Activated gamma-delta T cell treated with anti-CD3 and anti-CD28 coated beads, Interleukin-2, amount 50 U/mL, for 16 hours (primary cell): Measurements from ENCODE around the gene SLC25A17.
A peak's percentile ranks its signal among the peaks of the same experiment; 100 is the strongest.
"Not testable (repeated sequence)": the region's sequence is repeated elsewhere in the genome, so short reads cannot be mapped to it uniquely, and the experiment has no call there.

Source experiments
- DNase-seq: peaks from one replicate; pipeline ENCODE4 v3.0.0-alpha.2; 2020; ENCODE audit warnings: low read depth

Gene SLC25A17

DNA sequence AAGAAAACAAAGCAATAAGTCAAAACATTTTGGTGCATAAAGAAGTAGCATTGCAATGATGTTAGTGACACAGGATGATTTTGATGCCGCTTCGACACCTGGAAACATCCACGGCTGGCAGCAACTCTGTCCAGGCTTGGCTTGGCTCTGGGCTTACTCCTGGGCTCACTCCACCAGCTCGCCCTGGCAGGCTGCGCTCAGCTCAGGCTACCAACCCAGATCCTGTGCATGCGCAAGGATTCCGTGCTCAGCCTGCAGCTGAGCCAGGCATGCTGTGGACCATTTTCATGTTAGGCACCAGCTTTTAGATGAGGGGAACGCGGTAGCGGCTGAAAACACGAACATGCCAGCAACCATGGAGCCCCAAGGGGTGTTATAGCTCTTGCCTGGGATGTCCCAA lies 66.0 kb downstream of the SLC25A17 start:
- DNase-seq, result no peak

DNA sequence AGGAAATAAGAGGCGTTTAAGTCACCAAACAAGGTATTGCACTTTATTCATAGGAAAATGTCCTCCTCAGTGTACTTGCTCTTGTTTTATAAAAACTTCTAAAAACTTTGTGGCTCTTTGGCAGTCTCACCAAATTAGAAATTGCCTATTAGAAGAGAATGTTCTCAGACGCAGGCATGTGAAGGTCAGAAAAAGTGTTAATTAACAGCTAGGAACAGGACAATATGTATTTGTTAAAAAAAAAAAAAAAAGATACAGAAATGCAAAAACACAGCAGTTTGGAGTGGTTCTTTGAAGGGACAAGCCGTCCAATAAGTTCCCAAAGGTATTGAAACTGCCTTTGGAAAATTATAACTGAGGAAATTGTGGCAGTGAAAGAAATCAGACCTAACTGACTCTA lies 67.9 kb downstream of the SLC25A17 start:
- DNase-seq, result no peak

DNA sequence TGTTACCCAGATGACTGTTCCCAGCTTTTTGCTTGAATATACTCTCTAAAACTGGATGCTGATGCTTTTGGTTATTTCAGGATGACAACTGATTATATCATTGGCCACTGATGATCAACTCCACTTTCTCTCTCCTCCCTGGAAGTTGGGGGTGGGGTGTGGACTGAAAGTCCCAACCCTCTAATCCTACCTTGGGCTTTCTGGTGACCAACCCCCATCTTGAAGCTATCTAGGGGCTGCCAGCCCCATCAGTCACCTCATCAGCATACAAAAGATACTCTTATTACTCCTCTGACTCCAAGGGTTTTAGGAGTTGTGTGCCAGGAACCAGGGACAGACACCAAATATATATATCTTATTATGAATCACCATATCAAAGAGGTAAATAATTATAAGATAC lies 69.3 kb downstream of the SLC25A17 start:
- DNase-seq, result no peak

DNA sequence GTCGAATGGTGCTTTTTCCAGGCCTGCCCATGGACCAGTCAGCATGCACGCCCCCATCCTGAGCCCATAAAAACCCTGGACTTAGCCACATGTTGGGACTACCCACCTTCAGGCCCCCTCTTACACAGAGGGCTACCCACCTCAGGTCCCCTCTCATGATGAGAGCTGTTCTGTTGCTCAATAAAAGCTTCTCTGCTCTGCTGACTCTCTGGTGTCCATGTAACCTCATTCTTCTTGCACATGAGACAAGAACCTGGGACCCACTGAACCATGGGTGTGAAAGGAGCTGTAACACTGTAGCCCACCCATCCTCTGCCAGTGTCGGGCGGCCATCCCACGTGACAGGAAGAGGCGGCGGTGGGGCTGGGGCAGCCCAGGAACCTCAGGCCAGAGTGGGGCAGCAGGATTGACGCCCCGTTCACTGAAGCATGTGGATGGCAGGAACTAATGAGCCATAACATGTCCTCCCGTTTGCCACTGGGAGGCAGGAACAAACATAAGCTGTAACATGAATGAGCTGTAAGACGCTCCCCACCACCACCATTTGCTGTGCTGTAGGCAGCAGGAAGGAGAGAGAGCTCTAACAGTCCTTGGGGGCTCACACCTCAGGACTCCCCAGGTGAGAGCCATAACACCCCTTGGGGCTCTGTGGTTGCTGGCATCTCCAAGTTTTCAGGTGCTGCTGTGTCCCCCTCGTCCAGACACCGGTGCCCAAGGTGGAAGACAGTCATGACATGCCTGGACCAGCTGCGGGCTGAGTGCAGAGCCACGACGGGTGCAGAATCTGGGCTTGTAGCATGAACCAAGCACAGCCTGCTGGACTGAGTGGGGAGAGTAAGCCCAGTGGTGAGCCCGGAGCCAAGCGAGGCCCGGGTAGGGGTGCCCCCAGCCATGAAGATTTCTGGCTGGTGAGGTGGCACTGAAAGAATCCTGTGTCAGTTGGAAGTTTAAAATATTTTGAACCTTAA lies 70.5 kb downstream of the SLC25A17 start:
- no peak for DNase-seq

DNA sequence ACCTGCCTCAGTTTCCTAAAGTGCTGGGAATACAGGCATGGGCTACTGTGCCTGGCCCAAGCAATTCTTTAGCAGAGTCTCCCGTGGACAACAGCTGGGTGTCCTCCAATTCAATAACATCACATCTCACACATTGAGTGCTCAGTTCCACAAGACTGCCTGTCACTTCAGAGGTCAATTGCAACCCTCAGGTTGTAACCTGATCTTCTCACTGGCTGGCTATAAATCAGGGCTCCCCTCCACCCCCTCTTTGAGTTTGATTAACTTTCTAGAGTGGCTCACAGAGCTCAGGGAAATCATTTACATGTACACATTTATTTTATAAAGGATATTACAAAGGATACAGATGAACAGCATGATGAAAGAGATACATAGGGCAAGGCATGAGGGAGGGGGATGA lies 71.8 kb downstream of the SLC25A17 start:
- no peak for DNase-seq

DNA sequence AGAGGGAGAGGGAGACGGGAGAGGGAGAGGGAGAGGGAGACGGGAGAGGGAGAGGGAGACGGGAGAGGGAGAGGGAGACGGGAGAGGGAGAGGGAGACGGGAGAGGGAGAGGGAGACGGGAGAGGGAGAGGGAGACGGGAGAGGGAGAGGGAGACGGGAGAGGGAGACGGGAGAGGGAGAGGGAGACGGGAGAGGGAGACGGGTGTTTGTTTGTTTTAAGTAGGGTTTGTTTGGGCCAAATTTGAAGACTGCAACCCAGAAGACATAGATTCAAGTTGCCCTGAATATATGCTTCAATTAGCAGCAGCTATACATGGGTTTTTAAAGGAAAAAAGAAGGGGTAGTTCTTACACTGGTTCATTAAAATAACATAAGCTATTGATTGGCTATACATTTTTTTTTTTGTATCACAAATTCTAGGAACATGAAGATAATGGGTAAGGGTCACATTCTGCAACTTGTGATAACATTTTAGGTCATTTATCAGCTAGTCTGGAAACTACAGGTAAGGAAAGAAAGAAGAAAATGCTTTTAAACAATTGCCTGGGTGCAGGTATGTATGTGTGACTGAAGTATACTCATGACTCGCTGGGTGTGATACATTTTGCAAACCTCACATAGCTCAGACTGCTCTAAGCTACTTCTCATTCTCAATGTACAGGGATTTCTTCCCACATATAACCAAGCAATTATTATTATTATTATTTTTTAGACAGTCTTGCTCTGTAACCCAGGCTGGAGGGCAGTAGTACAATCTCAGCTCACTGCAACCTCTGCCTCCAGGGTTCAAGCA lies 72.5 kb downstream of the SLC25A17 start:
- DNase-seq, result no peak

DNA sequence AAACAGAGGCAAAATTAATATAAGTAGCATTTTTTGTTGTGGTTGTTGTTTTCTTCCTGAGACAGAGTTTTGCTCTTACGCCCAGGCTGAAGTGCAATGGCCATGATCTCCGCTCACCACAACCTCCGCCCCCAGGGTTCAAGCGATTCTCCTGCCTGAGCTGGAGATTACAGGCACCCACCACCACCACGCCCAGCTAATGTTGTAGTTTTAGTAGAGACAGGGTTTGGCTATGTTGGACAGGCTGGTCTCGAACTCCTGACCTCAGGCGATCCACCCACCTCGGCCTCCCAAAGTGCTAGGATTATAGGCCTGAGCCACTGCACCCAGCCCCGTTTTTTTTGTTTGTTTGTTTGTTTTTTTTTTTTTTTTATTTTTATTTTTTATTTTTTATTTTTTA lies 75.4 kb downstream of the SLC25A17 start:
- no peak for DNase-seq

DNA sequence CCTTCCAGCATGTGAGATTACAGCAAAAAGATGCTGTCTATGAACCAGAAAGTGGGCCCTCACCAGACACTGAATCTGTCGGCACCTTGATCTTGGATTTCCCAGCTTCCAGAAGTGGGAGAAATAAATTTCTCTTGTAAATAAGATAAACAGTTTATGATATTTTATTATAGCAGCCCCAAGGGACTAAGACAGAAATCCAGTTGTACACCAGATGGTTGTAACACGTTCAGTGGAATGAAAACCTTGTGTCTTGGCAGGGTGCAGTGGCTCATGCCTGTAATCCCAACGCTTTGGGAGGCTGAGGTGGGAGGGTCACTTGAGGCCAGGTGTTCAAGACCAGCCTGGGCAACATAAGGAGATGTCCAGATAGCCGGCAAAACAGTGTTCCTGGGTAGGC lies 78.0 kb downstream of the SLC25A17 start:
- no peak for DNase-seq

DNA sequence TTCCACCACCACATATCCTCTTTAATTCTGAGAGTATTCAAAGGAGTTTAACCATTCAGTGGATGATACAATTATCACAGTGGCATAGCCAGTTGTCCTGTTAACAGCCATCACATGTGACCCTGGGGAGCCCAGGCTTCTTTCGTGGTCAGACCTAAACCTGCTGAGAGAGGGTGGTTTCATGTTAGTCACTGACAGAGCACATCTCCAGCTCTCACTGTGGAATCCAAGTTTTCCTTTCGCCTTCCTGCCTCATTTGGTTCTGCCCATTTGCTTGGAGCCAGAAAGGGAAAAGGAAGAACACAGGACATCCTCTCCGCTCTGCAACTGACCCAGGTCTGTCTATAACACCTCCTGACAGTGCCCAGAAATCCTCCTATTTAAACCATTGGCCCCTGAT lies 79.4 kb downstream of the SLC25A17 start:
- DNase-seq, result no peak

DNA sequence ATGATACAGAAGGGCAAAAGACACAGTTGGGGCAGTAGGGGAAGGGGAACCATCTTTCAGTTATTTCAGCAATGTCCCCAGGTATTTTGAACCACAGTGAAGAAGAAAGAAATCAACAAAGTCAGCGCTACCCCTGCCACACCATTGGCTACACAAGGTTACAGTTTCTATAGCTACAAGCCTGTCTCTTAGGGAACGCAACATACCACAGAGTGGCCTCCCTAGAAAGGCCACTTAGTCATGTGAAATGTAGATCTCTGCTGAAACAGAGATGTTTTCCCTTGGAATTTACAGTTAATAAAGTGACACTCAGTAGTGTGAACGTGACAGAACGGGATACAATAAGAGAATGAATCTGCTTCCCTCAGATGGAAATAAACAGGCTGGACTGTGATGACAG lies 85.2 kb downstream of the SLC25A17 start:
- DNase-seq, result no peak

DNA sequence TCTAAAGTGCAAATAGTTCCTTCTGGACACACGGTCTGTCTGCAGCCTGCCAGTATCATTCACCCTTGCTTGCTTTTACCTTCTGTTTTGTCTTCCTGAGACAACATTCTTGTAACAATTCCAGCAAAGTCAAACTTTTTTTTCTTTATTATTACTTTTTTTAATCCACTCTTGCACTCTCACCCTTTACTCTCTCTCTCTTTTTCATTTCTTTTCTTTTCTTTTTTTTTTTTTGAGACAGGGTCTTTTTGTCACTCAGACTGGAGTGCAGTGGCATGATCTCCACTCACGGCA lies 86.2 kb downstream of the SLC25A17 start:
- DNase-seq, result no peak

DNA sequence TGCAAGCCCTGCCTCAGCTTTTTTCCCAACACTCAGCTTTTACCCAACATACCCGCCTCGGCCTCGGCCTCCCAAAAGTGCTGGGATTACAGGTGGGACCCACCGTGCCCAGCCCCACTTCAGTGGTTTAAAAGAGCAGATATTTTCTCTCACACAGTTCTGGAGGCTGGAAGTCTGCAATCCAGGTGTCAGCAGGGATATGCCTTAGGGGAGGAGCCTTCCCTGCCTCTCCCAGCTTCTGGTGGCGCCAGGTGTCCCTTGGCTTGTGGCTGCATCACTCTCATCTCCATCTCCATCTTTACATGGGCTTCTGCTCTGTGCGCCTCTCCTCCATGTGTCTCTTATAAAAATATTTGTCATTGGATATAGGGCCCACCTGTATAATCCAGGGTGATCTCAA lies 89.9 kb downstream of the SLC25A17 start:
- DNase-seq, result no peak

DNA sequence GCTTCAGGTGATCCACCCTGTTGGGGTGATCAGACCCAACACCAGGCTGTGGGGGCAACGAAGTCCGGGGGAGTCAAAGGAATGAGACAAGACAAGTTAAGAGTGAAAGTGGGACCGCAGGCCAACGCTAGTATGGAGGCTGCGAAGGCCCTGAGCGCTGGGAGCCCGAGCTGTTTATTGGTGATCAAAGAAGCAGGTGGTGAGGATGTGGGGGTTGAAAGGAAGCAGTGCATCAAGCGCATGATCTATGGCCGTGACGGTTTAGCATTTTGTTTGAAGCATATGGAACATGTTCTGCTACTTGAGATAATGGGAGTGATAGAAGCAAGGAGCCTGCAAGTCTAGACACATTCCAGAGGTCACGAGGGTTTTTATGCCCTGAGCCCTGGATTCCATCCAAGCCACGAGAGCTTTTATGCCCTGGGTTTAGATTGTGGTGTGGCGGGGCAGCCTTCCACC lies 90.4 kb downstream of the SLC25A17 start:
- DNase-seq, result peak; percentile 21

DNA sequence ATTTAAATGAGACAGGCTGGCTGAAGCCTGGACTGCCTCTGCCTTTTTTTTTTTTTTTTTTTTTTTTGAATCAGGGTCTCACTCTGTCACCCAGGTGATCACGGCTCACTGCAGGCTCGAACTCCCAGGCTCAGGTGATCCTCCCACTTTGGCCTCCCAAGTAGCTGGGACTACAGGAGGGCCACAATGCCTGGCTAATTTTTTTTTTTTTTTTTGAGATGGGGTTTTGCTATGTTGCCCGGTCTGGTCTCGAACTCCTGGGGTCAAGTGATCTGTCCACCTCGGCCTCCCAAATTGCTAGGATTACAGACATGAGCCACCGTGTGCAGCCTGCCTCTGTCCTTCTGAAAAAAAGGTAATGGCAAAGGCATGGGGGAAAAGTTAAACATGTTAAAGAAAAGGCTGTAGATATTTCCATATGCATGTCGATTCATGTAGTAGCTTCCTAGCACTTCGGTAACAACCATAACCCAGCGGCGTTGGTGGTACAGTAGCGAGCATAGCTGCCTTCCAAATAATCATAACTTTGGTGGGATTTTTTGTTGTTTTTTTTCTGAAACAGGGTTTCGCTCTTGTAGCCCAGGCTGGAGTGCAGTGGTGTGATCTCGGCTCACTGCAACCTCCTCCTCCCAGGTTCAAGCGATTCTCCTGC lies 91.1 kb downstream of the SLC25A17 start:
- DNase-seq, result no peak

DNA sequence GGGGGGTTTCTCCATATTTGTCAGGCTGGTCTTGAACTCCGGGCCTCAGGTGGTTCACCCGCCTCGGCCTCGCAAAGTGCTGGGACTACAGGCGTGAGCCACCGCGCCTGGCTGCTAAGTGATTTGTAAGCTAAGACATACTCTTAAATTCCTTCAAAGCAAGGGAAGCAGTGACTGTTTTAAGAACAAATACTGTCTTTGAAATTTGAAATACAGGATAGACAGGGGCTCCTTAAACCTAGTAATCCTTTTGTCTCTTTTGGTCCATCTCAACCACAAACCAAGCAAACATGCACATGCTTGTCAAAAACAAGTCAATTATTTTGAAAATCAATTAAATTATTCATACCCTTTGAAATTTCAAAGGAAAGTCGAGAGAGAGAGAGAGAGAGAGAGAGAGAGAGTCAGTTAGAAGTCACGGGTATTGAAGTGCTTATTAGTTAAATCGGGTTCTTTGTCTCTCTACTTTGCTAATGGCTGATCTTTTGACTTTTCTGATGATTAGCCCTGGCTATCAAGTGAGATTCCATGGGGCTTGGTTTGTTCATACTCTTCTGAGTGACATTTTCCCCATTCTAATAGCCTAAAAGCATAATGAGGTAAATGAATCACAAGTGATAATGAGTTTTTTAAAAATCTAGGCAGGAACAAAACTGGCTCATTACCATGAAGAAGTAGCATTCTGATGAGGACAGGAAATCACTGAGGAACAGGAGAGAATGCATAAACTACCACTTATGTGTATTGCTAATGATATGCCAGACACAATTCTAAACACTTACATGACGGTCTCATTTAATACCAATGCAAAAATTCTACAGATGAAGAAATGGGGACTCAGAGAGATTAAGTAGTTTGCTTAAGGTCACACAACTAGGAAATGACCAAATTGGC lies 91.8 kb downstream of the SLC25A17 start:
- no peak for DNase-seq

DNA sequence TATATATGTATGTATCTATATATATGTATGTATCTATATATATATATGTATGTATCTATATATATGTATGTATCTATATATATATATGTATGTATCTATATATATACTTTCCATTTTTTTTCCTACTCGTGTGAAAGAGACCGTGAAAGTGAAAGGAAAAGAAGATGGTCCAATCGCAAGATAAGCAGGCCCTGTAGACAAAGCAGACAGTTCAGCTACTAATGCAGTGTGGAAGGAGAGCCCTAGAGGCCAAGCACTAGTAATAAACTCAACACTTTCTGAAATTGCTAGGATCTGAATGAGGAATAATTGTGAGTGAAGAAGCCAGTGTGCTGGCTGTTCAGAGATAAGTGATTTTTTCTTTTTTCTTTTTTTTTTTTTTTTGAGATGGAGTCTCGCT lies 92.6 kb downstream of the SLC25A17 start:
- no peak for DNase-seq

DNA sequence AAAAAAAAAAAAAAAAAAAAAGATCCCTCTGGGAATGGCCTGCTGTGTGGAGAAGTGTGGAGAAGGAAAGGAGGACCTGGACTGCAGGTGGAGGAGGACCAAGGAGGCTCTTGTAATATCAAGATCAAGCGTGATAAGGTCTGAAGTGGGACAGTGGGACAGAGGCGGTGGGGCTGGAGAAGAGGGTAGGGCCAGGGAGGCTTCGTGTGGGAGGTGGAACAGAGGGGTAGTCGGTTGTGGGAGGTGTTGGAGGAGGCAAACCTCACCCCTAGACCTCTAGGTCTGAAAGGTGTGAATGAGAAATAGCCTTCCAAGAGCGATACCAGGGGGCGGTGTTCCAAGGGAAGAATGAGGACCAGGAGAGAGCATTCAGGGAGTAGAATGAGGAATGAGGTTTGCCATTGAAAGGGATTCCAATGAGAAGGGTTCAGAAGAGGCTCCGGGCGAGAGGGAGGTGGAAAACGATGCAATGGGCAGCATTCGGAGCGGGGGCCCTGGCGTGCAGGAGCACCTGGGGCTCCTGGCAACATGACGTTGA lies 95.7 kb downstream of the SLC25A17 start:
- DNase-seq, result no peak

DNA sequence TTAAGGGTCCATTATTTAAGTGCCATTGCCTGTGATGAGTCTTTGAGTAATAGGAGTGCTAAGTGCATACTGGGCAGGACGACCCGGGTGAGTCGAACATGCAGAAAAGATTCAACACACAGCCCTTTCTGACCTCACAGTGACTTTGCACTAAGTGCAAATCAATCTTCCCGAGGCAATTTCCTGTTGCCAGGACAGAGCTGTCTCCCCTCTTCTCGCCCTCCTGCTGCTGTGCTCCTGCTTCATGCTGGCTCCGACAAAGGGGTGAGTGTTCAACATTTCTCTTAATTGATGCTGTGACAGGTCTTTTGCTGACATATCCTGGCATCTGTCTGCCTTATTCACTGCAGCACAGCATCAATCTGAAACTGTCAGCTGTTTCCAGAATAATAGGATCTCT lies 97.9 kb downstream of the SLC25A17 start:
- DNase-seq, result no peak

DNA sequence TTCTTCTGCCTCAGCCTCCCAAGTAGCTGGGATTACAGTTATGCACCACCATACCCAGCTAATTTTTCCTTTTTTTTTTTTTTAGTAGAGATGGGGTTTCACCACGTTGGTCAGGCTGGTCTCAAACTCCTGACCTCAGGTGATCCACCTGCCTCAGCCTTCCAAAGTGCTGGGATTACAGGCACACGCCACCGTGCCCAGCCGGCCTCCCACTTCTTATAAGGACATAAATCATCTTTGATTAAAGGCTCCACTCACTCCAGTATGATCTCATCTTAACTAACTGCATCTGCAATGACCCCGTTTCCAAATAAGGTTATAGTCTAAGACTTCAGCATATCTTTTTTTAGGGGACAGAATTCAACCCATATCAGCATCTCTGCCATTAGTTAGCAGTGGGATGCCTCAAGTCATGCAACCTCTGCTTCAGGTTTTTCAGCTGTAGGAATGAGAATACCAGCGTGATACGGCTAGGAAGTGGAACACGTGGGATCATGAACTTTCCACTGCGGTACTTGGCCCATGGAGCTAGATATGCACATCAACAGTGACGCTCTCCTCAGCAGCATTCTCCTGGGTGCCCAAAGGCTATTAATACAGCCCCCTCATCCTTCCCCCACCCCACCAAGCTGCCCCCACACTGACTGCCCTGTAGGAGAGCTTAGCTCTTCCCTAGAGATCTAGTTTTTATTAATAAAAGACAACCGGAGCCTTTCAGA lies 98.4 kb downstream of the SLC25A17 start:
- no peak for DNase-seq

DNA sequence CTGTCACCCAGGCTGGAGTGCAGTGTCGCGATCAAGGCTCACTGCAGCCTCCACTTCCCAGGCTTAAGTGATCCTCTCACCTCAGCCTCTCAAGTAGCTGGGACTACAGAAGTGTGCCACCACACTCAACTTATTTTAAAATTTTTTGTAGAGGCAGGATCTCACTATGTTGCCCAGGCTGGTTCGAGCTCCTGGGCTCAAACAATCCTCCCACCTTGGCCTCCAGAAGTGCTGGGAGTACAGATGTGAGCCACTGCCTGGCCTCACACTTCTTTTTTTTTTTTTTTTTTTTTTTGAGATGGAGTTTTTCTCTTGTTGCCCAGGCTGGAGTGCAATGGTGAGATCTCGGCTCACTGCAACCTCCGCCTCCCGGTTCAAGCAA lies 99.0 kb downstream of the SLC25A17 start:
- not testable (repeated sequence) for DNase-seq
